PC-3 (cell line): ENCODE measurements around the gene C1orf159.

ENCODE experiments used
- EZH2 ChIP-seq: fragments of 300-600 bp; sonication (generic); IDR thresholded peaks from one replicate; pipeline ENCODE4 v1.6.1; 2017; ENCODE audit warnings: antibody characterized with exemption, mild to moderate bottlenecking, low read length; ENCODE audit not compliant: unreplicated experiment
- TF ChIP-seq, protein P1 (sequence below): fragments of 300-600 bp; sonication (generic); conservative IDR thresholded peaks from 2 replicates; pipeline ENCODE4 v1.5.1; 2017; ENCODE audit warnings: antibody characterized with exemption, low read depth, mild to moderate bottlenecking, low read length

DNA sequence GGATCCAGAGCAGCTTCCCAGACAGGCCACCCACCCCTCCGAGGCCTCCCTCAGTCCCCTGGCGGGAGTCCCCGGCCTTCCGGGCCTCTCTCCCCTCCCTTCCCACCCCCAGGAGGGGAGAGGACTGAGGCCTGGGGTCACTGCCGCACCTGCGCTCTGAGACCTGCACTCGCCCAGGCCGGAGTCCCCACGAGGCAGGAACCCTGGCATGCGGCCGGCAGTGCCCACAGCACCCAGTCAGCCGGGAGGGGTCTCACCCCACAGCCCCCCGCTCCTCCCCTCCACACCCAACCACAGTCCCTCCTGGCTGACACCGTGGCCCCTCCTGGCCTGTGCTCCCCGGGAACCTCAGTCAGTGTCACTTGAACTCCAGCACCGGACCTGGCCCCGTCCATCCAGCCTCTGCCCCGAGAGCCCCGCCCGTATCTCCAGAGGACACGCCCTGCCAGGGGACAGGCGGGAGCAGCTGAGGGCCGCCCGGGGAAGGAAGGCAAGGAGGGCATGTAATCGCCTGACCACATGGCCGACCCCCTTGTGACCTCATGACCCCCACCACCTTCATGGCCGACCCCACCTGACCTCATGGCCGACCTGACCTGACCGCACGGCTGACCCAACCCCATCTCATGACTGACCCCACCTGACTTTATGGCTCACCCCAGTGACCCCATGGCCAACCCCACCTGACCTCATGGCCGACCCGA lies 29.1 kb upstream of the C1orf159 start:
- TF ChIP-seq EZH2, result no peak
- TF ChIP-seq, protein P1, sequence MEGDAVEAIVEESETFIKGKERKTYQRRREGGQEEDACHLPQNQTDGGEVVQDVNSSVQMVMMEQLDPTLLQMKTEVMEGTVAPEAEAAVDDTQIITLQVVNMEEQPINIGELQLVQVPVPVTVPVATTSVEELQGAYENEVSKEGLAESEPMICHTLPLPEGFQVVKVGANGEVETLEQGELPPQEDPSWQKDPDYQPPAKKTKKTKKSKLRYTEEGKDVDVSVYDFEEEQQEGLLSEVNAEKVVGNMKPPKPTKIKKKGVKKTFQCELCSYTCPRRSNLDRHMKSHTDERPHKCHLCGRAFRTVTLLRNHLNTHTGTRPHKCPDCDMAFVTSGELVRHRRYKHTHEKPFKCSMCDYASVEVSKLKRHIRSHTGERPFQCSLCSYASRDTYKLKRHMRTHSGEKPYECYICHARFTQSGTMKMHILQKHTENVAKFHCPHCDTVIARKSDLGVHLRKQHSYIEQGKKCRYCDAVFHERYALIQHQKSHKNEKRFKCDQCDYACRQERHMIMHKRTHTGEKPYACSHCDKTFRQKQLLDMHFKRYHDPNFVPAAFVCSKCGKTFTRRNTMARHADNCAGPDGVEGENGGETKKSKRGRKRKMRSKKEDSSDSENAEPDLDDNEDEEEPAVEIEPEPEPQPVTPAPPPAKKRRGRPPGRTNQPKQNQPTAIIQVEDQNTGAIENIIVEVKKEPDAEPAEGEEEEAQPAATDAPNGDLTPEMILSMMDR, result no peak
